Measurements from ENCODE around the gene ATP11A. TPM values are rescaled to one million over a fixed set of nuclear protein-coding genes. Genes with fewer than 3 reads are reported as not detected.

Gene ATP11A
- total RNA-seq, 1 experiment from 2014 or later = 80.4 TPM

- Histone ChIP-seq H3K4me2 (ENCODE audit: low read length) (no peak overlapping the region), H3K79me2 (ENCODE audit: insufficient read depth, low read length) (no peaks in the 10 kb centered on the region), H3K9me2 (ENCODE audit: insufficient read depth) (no peaks in the 10 kb centered on the region), H3K9ac (ENCODE audit: low read length) (no peak overlapping the region), H4K20me1 (ENCODE audit: insufficient read depth) (no peaks in the 10 kb centered on the region), H3K27ac (ENCODE audit: low read depth, low read length) (no peak overlapping the region), H3K4me3 (replicated peaks in 1 of 2; ENCODE audit: low read depth in 1 of 2, low read length in 2 of 2) (no peak overlapping the region), H3K9me3 (ENCODE audit: control insufficient read depth in 1 of 2, insufficient read depth in 1 of 2, low read depth in 1 of 2, low read length in 2 of 2) (no peaks in the 10 kb centered on the region), H3K4me1 (ENCODE audit: control insufficient read depth in 1 of 2, insufficient read depth in 2 of 2, low read length in 2 of 2) (no peaks in the 10 kb centered on the region), H2AFZ (ENCODE audit: low read depth, low read length, poor library complexity, severe bottlenecking) (no peak overlapping the region), H3K27me3 (ENCODE audit: insufficient read depth, low read length) (no peaks in the 10 kb centered on the region), H3K36me3 (ENCODE audit: control insufficient read depth in 1 of 2, insufficient read depth in 2 of 2, low read length in 2 of 2) (peaks cover 3 to 33% of the 10 kb centered on the region in 2 experiments)
- RAD21 ChIA-PET (ENCODE audit: low non-redundant PET in 1 of 2, low total read pairs in 2 of 2, uncharacterized antibody in 2 of 2, unreplicated experiment in 2 of 2) = no interaction called here
- CTCF ChIA-PET = no interaction called here
- TF ChIP-seq EGR1 (IDR thresholded peaks at IDR 0.05; ENCODE audit: low read depth) = no peak
- ATAC-seq (no peak), DNase-seq (ENCODE audit: low read depth, low spot score) (no peak)
- intact Hi-C loops (cut with micrococcal nuclease) = no loop called here
- no TSS peak for BruUV-seq (replicated peaks)
- POLR2A ChIA-PET = no interaction called here
Measured at GRCh38 chr13:112859128-112859816, 169.4 kb downstream of the ATP11A start.

DNA sequence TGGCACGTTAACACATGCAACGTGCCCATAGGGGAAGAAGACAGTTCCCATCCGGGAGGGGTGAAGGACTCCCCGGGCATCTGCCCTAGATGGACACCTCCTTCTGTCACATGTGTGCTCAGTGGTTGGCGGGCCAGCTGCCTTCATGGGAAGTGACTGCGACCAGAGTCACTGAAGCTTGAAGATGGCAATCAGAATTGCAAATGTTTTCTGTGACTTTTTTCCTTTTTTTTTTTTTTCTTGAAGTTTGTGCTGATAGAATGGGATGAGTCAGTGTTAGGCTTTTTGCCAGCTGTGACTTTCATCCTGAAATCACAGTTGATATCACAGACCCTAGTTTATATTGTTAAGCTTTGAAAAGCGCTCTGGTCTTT, 170.0 kb downstream of the ATP11A start:
- Histone ChIP-seq H3K9ac (ENCODE audit: low read length) (no peak overlapping the region), H3K79me2 (ENCODE audit: insufficient read depth, low read length) (no peaks in the 10 kb centered on the region), H3K4me1 (ENCODE audit: control insufficient read depth in 1 of 2, insufficient read depth in 2 of 2, low read length in 2 of 2) (no peaks in the 10 kb centered on the region), H3K36me3 (ENCODE audit: control insufficient read depth in 1 of 2, insufficient read depth in 2 of 2, low read length in 2 of 2) (peaks cover 3 to 30% of the 10 kb centered on the region in 2 experiments; a peak in 3 of 4 replicates), H3K4me2 (ENCODE audit: low read length) (no peak overlapping the region), H3K4me3 (replicated peaks in 1 of 2; ENCODE audit: low read depth in 1 of 2, low read length in 2 of 2) (no peak overlapping the region), H3K9me2 (ENCODE audit: insufficient read depth) (no peaks in the 10 kb centered on the region), H4K20me1 (ENCODE audit: insufficient read depth) (no peaks in the 10 kb centered on the region), H2AFZ (ENCODE audit: low read depth, low read length, poor library complexity, severe bottlenecking) (no peak overlapping the region), H3K9me3 (ENCODE audit: control insufficient read depth in 1 of 2, insufficient read depth in 1 of 2, low read depth in 1 of 2, low read length in 2 of 2) (no peaks in the 10 kb centered on the region), H3K27me3 (ENCODE audit: insufficient read depth, low read length) (no peaks in the 10 kb centered on the region), H3K27ac (ENCODE audit: low read depth, low read length) (no peak overlapping the region)
- ChIA-PET RAD21 (ENCODE audit: low non-redundant PET in 1 of 2, low total read pairs in 2 of 2, uncharacterized antibody in 2 of 2, unreplicated experiment in 2 of 2) (no interaction called here), CTCF (no interaction called here), POLR2A (no interaction called here)
- ATAC-seq = no peak
- BruUV-seq (replicated peaks) = no TSS peak
- intact Hi-C loops (cut with micrococcal nuclease) = no loop called here
- DNase-seq (ENCODE audit: low read depth, low spot score) = no peak
- no peak for TF ChIP-seq FOSL1 (IDR thresholded peaks at IDR 0.05; ENCODE audit: low read depth)
- TF ChIP-seq RAD21 (IDR thresholded peaks at IDR 0.05; ENCODE audit: low read depth) = no peak
- no peak for TF ChIP-seq SP1 (IDR thresholded peaks at IDR 0.05; ENCODE audit: low read depth)

All from HCT116 (cell line).